ENCODE data around the gene LITAFD.

DNA sequence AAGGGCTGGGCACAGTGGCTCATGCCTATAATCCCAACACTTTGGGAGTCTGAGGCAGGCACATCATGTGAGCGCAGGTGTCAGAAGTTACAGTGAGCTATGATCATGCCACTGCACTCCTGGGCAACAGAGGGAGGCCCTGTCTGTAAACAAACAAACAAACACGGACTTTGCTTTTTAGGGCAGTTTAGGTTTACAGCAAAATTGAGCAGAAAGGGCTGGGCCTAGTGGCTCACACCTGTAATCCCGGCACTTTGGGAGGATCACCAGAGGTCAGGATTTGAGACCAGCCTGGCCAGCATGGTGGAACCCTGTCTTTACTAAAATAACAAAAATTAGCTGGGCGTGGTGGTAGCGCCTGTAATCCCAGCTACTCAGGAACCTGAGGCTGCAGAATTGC lies 10.1 kb upstream of the LITAFD start:
- TF ChIP-seq EZH2 (IDR thresholded peaks at IDR 0.05; ENCODE audit: low read depth, unreplicated experiment), result no peak
- no peak for TF ChIP-seq CTCF (conservative IDR thresholded peaks at IDR 0.05; ENCODE audit: low read depth in 2 of 2)
- TF ChIP-seq ETS1 (IDR thresholded peaks at IDR 0.05), result no peak
- TF ChIP-seq POLR2AphosphoS5 (IDR thresholded peaks at IDR 0.05; ENCODE audit: low read depth), result no peak
- no peak for TF ChIP-seq ZNF331 (CRISPR knock-in tag; IDR thresholded peaks at IDR 0.05; ENCODE audit: low read depth)
- no peak for TF ChIP-seq EZH2phosphoT487 (IDR thresholded peaks at IDR 0.05; ENCODE audit: unreplicated experiment)
- TF ChIP-seq REST (IDR thresholded peaks at IDR 0.05; ENCODE audit: unreplicated experiment), result no peak
- no peak for TF ChIP-seq NANOG (IDR thresholded peaks at IDR 0.05; ENCODE audit: borderline replicate concordance)
- no peak for TF ChIP-seq ZNF114 (CRISPR knock-in tag; IDR thresholded peaks at IDR 0.05)
- no peak for TF ChIP-seq JUNB (IDR thresholded peaks at IDR 0.05; ENCODE audit: unreplicated experiment)
- TF ChIP-seq STAT1 (IDR thresholded peaks at IDR 0.05; ENCODE audit: unreplicated experiment), result no peak
- TF ChIP-seq CREB1 (CRISPR knock-in tag; IDR thresholded peaks at IDR 0.05; ENCODE audit: low read depth), result no peak

All from GM23338 (cell line).